Measurements from ENCODE around the gene DNAI2.

DNA sequence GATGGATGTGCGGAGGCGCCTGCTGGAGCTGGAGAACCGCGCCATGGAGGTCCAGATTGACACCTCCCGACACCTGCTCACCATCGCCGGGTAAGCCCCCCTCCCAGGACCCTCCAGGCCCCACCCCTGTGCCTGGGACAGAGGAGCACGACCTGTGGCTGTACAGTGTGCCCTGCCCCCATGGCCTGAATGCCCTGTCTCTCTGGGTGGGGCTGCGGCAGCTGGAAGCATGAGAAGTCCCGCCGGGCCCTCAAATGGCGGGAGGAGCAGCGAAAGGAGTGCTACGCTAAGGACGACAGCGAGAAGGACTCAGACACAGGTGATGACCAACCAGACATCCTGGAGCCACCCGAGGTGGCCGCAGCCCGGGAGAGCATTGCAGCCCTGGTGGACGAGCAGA is 76.5 kb downstream of the DNAI2 start:
- TF ChIP-seq ELF1 (IDR thresholded peaks at IDR 0.05; ENCODE audit: borderline replicate concordance, low read depth): no peak
- TF ChIP-seq, protein P1, sequence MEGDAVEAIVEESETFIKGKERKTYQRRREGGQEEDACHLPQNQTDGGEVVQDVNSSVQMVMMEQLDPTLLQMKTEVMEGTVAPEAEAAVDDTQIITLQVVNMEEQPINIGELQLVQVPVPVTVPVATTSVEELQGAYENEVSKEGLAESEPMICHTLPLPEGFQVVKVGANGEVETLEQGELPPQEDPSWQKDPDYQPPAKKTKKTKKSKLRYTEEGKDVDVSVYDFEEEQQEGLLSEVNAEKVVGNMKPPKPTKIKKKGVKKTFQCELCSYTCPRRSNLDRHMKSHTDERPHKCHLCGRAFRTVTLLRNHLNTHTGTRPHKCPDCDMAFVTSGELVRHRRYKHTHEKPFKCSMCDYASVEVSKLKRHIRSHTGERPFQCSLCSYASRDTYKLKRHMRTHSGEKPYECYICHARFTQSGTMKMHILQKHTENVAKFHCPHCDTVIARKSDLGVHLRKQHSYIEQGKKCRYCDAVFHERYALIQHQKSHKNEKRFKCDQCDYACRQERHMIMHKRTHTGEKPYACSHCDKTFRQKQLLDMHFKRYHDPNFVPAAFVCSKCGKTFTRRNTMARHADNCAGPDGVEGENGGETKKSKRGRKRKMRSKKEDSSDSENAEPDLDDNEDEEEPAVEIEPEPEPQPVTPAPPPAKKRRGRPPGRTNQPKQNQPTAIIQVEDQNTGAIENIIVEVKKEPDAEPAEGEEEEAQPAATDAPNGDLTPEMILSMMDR (IDR thresholded peaks at IDR 0.05 in 2 of 3, conservative IDR thresholded peaks at IDR 0.05 in 1 of 3; ENCODE audit: borderline replicate concordance in 1 of 3, insufficient read depth in 1 of 3, low read depth in 2 of 3, low read length in 2 of 3): no peak
- TF ChIP-seq POLR2A (IDR thresholded peaks at IDR 0.05; ENCODE audit: borderline replicate concordance, extremely low read depth, insufficient read depth, insufficient read length): no peak
- TF ChIP-seq, protein P2, sequence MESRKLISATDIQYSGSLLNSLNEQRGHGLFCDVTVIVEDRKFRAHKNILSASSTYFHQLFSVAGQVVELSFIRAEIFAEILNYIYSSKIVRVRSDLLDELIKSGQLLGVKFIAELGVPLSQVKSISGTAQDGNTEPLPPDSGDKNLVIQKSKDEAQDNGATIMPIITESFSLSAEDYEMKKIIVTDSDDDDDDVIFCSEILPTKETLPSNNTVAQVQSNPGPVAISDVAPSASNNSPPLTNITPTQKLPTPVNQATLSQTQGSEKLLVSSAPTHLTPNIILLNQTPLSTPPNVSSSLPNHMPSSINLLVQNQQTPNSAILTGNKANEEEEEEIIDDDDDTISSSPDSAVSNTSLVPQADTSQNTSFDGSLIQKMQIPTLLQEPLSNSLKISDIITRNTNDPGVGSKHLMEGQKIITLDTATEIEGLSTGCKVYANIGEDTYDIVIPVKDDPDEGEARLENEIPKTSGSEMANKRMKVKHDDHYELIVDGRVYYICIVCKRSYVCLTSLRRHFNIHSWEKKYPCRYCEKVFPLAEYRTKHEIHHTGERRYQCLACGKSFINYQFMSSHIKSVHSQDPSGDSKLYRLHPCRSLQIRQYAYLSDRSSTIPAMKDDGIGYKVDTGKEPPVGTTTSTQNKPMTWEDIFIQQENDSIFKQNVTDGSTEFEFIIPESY (IDR thresholded peaks at IDR 0.05; ENCODE audit: extremely low read depth, insufficient replicate concordance, low read length): no peak
- no peak for TF ChIP-seq YY1 (IDR thresholded peaks at IDR 0.05; ENCODE audit: extremely low read depth, insufficient replicate concordance, low read depth, low read length)
- TF ChIP-seq, protein P3, sequence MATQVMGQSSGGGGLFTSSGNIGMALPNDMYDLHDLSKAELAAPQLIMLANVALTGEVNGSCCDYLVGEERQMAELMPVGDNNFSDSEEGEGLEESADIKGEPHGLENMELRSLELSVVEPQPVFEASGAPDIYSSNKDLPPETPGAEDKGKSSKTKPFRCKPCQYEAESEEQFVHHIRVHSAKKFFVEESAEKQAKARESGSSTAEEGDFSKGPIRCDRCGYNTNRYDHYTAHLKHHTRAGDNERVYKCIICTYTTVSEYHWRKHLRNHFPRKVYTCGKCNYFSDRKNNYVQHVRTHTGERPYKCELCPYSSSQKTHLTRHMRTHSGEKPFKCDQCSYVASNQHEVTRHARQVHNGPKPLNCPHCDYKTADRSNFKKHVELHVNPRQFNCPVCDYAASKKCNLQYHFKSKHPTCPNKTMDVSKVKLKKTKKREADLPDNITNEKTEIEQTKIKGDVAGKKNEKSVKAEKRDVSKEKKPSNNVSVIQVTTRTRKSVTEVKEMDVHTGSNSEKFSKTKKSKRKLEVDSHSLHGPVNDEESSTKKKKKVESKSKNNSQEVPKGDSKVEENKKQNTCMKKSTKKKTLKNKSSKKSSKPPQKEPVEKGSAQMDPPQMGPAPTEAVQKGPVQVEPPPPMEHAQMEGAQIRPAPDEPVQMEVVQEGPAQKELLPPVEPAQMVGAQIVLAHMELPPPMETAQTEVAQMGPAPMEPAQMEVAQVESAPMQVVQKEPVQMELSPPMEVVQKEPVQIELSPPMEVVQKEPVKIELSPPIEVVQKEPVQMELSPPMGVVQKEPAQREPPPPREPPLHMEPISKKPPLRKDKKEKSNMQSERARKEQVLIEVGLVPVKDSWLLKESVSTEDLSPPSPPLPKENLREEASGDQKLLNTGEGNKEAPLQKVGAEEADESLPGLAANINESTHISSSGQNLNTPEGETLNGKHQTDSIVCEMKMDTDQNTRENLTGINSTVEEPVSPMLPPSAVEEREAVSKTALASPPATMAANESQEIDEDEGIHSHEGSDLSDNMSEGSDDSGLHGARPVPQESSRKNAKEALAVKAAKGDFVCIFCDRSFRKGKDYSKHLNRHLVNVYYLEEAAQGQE (IDR thresholded peaks at IDR 0.05; ENCODE audit: low read depth): no peak
- TF ChIP-seq, protein P4, sequence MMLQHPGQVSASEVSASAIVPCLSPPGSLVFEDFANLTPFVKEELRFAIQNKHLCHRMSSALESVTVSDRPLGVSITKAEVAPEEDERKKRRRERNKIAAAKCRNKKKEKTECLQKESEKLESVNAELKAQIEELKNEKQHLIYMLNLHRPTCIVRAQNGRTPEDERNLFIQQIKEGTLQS (IDR thresholded peaks at IDR 0.05): no peak
- TF ChIP-seq EZH2 (IDR thresholded peaks at IDR 0.05): no peak

Measured in HCT116 (cell line).